ENCODE measurements around the gene DDX10.

DNA sequence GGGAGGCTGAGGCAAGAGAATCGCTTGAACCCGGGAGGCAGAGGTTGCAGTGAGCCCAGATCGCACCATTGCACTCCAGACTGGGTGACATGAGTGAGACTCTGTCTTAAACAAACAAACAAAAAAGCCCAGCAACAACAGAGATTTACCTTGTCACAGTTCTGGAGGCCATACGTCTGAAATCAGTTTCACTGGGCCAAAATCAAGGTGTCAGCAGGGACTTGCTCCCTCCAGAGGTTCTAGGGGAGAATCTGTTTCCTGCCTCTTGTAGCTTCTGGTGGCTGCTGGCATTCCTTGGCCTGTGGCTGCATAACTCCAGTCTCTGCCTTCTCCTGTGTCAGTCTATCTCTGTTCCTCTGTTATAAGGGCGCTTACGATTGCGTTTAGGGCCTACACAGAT, 1.5 kb downstream of the DDX10 start:
- TF ChIP-seq, protein P1, sequence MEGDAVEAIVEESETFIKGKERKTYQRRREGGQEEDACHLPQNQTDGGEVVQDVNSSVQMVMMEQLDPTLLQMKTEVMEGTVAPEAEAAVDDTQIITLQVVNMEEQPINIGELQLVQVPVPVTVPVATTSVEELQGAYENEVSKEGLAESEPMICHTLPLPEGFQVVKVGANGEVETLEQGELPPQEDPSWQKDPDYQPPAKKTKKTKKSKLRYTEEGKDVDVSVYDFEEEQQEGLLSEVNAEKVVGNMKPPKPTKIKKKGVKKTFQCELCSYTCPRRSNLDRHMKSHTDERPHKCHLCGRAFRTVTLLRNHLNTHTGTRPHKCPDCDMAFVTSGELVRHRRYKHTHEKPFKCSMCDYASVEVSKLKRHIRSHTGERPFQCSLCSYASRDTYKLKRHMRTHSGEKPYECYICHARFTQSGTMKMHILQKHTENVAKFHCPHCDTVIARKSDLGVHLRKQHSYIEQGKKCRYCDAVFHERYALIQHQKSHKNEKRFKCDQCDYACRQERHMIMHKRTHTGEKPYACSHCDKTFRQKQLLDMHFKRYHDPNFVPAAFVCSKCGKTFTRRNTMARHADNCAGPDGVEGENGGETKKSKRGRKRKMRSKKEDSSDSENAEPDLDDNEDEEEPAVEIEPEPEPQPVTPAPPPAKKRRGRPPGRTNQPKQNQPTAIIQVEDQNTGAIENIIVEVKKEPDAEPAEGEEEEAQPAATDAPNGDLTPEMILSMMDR (IDR thresholded peaks at IDR 0.05), result no peak
- no peak for TF ChIP-seq POLR2A (IDR thresholded peaks at IDR 0.05)
